Neuronal stem cell (in vitro differentiated cells): ENCODE data around the gene NCEH1.

Source experiments
- DNase-seq: peaks from one replicate; pipeline ENCODE4 v3.0.0-alpha.2; 2013; ENCODE audit warnings: low spot score
- H2AFZ ChIP-seq: one replicate; pipeline ENCODE4 v1.6.1; 2013; ENCODE audit warnings: mild to moderate bottlenecking, low read length, inconsistent platforms
- H2AK5ac ChIP-seq: 2 replicates; pipeline ENCODE4 v1.6.1; 2013; ENCODE audit warnings: low read depth, mild to moderate bottlenecking, inconsistent platforms, low read length, moderate library complexity, mixed read lengths
- H2BK120ac ChIP-seq: 2 replicates; pipeline ENCODE4 v1.6.1; 2013; ENCODE audit warnings: low read depth, mild to moderate bottlenecking, inconsistent platforms, low read length, moderate library complexity, mixed read lengths
- H2BK12ac ChIP-seq: one replicate; pipeline ENCODE4 v1.6.1; 2013; ENCODE audit warnings: low read length, inconsistent platforms
- H2BK15ac ChIP-seq: 2 replicates; pipeline ENCODE4 v1.6.1; 2013; ENCODE audit warnings: mild to moderate bottlenecking, low read length, inconsistent platforms, mixed read lengths
- H2BK5ac ChIP-seq: one replicate; pipeline ENCODE4 v1.6.1; 2013; ENCODE audit warnings: inconsistent platforms, mild to moderate bottlenecking, low read length, moderate library complexity
- H3K14ac ChIP-seq: one replicate; pipeline ENCODE4 v1.6.1; 2013; ENCODE audit warnings: low read length, inconsistent platforms
- H3K18ac ChIP-seq: 2 replicates; pipeline ENCODE4 v1.6.1; 2013; ENCODE audit warnings: low read length, inconsistent platforms
- H3K23ac ChIP-seq: 2 replicates; pipeline ENCODE4 v1.6.1; 2013; ENCODE audit warnings: low read depth, mild to moderate bottlenecking, mixed read lengths, low read length, inconsistent platforms; ENCODE audit not compliant: poor library complexity
- H3K27ac ChIP-seq: replicated peaks from 3 replicates; pipeline ENCODE4 v1.5.1; 2013; ENCODE audit warnings: low read length, inconsistent platforms
- H3K27me3 ChIP-seq, 3 experiments: 2 replicates each; pipeline ENCODE4 v1.6.1; 2013; ENCODE audit warnings: low read length in 3 of 3, mild to moderate bottlenecking in 2 of 3, inconsistent platforms in 1 of 3, low read depth in 1 of 3, mixed read lengths in 1 of 3, moderate library complexity in 1 of 3; ENCODE audit not compliant: control insufficient read depth in 3 of 3, insufficient read depth in 3 of 3
- H3K36me3 ChIP-seq, 2 donors: replicated peaks in 1 of 2; 2 replicates each; pipeline ENCODE4 v1.6.1; 2013; ENCODE audit warnings: low read length in 2 of 2; ENCODE audit not compliant: control insufficient read depth in 2 of 2, insufficient read depth in 2 of 2
- H3K4ac ChIP-seq: 2 replicates; pipeline ENCODE4 v1.6.1; 2013; ENCODE audit warnings: inconsistent platforms, mild to moderate bottlenecking, low read length, moderate library complexity
- H3K4me1 ChIP-seq, 2 donors: 1 replicate in 1 of 2; 2 replicates in 1 of 2; pipeline ENCODE4 v1.6.1; 2013; ENCODE audit warnings: low read length in 2 of 2, low read depth in 1 of 2; ENCODE audit not compliant: control insufficient read depth in 2 of 2, insufficient read depth in 1 of 2
- H3K4me2 ChIP-seq: one replicate; pipeline ENCODE4 v1.6.1; 2013; ENCODE audit warnings: mild to moderate bottlenecking, low read length, inconsistent platforms; ENCODE audit not compliant: insufficient read depth, poor library complexity, severe bottlenecking
- H3K4me3 ChIP-seq, 2 donors: 2 replicates each; pipeline ENCODE4 v1.5.1; 2013; ENCODE audit warnings: low read length in 2 of 2, mild to moderate bottlenecking in 2 of 2, inconsistent platforms in 1 of 2, moderate library complexity in 1 of 2
- H3K79me1 ChIP-seq: one replicate; pipeline ENCODE4 v1.6.1; 2013; ENCODE audit warnings: low read depth, mild to moderate bottlenecking, inconsistent platforms, low read length, moderate library complexity
- H3K9ac ChIP-seq: one replicate; pipeline ENCODE4 v1.6.1; 2013; ENCODE audit warnings: mild to moderate bottlenecking, low read depth, low read length, inconsistent platforms; ENCODE audit not compliant: poor library complexity
- H3K9me3 ChIP-seq, 2 donors: replicated peaks in 1 of 2; 2 replicates each; pipeline versions ENCODE3 to v1.6.1; 2013; ENCODE audit warnings: low read length in 2 of 2, mild to moderate bottlenecking in 2 of 2, inconsistent platforms in 1 of 2, low read depth in 1 of 2, mixed read lengths in 1 of 2, moderate library complexity in 1 of 2; ENCODE audit not compliant: control insufficient read depth in 2 of 2, insufficient read depth in 1 of 2
- H4K8ac ChIP-seq: one replicate; pipeline ENCODE4 v1.6.1; 2013; ENCODE audit warnings: low read depth, mild to moderate bottlenecking, inconsistent platforms, low read length, moderate library complexity
- H4K91ac ChIP-seq: one replicate; pipeline ENCODE4 v1.6.1; 2013; ENCODE audit warnings: low read length, low read depth, mild to moderate bottlenecking, inconsistent platforms; ENCODE audit not compliant: poor library complexity
- WGBS, 2 donors: extraction: QIAGEN DNeasy Blood & Tissue Kit; methylation state at CpG; one replicate each; pipeline ENCODE4 v1.1.7; 2013; ENCODE audit warnings: missing lambda C conversion rate in 2 of 2, mixed read lengths in 1 of 2; ENCODE audit not compliant: insufficient read length in 2 of 2, insufficient replicate concordance in 1 of 2; ENCODE audit errors: extremely low coverage in 2 of 2; 5-methylcytosine and 5-hydroxymethylcytosine counted together

The NCEH1 gene

DNA sequence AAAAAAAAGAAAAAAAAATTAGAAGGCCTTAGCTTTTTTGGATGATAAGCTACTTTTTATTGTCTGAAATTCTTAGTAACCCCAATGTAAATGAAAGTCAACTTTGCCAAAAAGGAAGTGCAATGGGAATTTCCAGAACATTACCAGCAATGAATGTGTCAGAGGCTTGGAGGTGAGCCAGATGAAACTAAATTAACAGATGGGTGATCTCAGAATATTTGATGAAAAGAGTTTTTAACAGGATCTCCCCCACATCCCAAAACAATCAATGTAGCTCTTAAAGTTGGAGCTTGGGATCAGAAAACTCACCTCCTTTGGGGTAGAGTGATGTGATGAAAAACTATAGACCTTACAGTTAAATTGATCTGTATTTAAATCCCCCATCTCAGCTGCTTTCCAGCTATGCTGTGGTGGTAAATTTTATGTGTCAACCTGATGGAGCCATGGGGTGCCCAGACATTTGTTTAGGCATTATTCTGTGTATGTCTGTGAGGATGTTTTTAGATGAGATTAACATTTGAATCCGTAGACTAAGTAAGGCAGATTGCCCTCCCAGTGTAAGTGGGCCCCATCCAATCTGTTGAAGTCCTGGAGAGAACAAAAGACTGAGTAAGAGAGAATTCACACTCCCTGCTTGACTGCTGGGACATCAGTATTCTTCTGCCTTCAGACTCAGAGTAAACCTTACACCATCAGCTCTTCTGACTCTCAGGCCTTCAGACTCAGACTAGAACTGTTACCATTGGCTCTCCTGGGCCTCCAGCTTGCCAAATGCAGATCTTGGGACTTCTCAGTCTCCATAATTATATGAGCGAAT, 103.4 kb downstream of the NCEH1 start:
- Histone ChIP-seq H3K14ac (no peak overlapping the region), H2AK5ac (no peak overlapping the region), H3K4me1 (peaks cover 2 to 7% of the 10 kb centered on the region in 2 donors), H3K4me3 (no peak overlapping the region), H3K4me2 (no peak overlapping the region), H3K79me1 (no peaks in the 10 kb centered on the region), H2BK120ac (no peak overlapping the region), H3K4ac (no peak overlapping the region), H3K36me3 (no peaks in the 10 kb centered on the region), H3K27ac (no peak overlapping the region), H2BK15ac (no peak overlapping the region), H2BK5ac (no peak overlapping the region), H4K91ac (no peak overlapping the region), H3K18ac (no peak overlapping the region), H3K27me3 (no peaks in the 10 kb centered on the region), H2AFZ (peak overlapping the region; percentile 52), H3K9me3 (no peaks in the 10 kb centered on the region), H3K23ac (no peak overlapping the region), H4K8ac (no peak overlapping the region), H3K9ac (no peak overlapping the region), H2BK12ac (no peak overlapping the region)
- no peak for DNase-seq
- WGBS, 2 donors: no CpG with 5 or more reads among the region's 2 CpGs

DNA sequence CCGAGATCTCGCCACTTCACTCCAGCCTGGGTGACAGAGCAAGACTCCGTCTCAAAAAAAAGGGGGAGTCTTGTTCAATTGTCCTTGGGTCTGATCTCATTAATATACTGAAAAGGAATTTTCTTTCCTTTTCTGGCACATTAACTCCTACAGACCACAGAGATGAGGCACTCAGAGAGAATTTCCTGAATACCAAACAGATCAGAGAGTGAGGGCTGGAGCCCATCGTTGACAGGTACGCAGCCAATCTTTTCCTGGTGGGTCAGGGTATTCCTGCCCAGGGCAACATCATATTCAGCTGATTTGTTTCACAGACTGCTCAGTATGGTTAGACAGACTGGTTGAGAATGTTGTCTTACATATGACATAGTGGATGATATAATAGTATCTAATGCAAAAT, 104.8 kb downstream of the NCEH1 start:
- no peaks in the 10 kb centered on the region for H3K79me1 ChIP-seq
- no peak overlapping the region for H3K18ac ChIP-seq
- no CpG with 5 or more reads among the region's 5 CpGs for WGBS, 2 donors
- H3K9me3 ChIP-seq: no peaks in the 10 kb centered on the region
- H2BK120ac ChIP-seq: no peak overlapping the region
- no peak overlapping the region for H3K4ac ChIP-seq
- H4K8ac ChIP-seq: no peak overlapping the region
- H2AK5ac ChIP-seq: no peak overlapping the region
- peaks cover 0 to 7% (median 0%) of the 10 kb centered on the region in 3 experiments for H3K27me3 ChIP-seq
- no peak for DNase-seq
- H2BK12ac ChIP-seq: no peak overlapping the region
- H3K4me1 ChIP-seq: peaks cover 2 to 7% of the 10 kb centered on the region in 2 donors
- H3K4me3 ChIP-seq: no peak overlapping the region
- H3K9ac ChIP-seq: no peak overlapping the region
- H2BK5ac ChIP-seq: no peak overlapping the region
- no peak overlapping the region for H4K91ac ChIP-seq
- H3K4me2 ChIP-seq: no peak overlapping the region
- H2AFZ ChIP-seq: no peak overlapping the region
- no peak overlapping the region for H3K23ac ChIP-seq
- H3K36me3 ChIP-seq: no peaks in the 10 kb centered on the region
- H3K14ac ChIP-seq: no peak overlapping the region
- H2BK15ac ChIP-seq: no peak overlapping the region
- no peak overlapping the region for H3K27ac ChIP-seq

DNA sequence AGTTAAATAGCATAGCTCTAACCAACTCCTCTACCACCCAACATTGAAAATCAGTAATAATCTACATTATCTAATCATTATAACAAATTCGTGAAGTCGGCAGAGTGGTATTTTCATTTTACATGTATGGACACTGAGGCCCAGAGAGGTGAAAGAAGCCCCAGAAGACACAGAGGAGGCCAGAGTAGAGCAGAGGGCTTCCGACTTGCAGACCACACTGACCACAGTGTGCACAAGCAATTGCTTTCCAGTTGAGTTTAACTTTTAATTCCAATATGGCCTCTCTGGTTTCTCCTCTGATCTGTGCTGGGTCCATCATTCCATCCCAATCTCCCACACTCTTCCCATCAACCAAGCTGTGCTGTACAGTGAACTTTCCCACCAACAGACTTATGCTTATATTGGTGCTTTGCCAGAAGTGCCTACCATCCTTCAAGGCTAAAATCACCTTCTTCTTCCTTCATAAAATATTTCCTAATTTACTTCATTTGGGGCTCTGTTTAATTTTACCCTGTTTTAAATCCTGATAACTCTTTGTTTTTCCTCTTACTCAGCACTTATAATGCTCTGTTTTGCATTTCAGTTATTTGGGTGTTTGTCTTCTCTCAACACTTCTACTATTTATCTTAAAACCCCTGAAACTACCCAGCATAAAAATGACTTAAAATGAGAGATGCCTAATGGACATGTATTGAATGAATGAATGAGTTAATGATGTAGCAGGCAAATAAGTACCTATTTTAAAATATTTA, 105.8 kb downstream of the NCEH1 start:
- no peak for DNase-seq
- H2AFZ ChIP-seq: no peak overlapping the region
- no peaks in the 10 kb centered on the region for H3K36me3 ChIP-seq
- H3K14ac ChIP-seq: no peak overlapping the region
- H3K4me1 ChIP-seq: peaks cover 2 to 7% of the 10 kb centered on the region in 2 donors
- H3K18ac ChIP-seq: no peak overlapping the region
- H3K4ac ChIP-seq: no peak overlapping the region
- H3K27me3 ChIP-seq: peaks cover 0 to 7% (median 0%) of the 10 kb centered on the region in 3 experiments
- H4K8ac ChIP-seq: no peak overlapping the region
- WGBS, 2 donors: no CpG with 5 or more reads among the region's 3 CpGs
- H2BK12ac ChIP-seq: no peak overlapping the region
- no peak overlapping the region for H2BK5ac ChIP-seq
- no peak overlapping the region for H3K9ac ChIP-seq
- no peak overlapping the region for H3K27ac ChIP-seq
- H3K79me1 ChIP-seq: no peaks in the 10 kb centered on the region
- H3K23ac ChIP-seq: no peak overlapping the region
- H3K9me3 ChIP-seq: no peaks in the 10 kb centered on the region
- no peak overlapping the region for H4K91ac ChIP-seq
- no peak overlapping the region for H2BK15ac ChIP-seq
- no peak overlapping the region for H2BK120ac ChIP-seq
- no peak overlapping the region for H3K4me2 ChIP-seq
- no peak overlapping the region for H3K4me3 ChIP-seq
- H2AK5ac ChIP-seq: no peak overlapping the region
